Right cardiac atrium (tissue), 5 donors: ENCODE data around the gene TLL1. TPM values are rescaled to one million over a fixed set of nuclear protein-coding genes. Genes with fewer than 3 reads are reported as not detected.

Experiments used
- ATAC-seq, 2 donors: fragments of 200-7000 bp; cut with Tn5 transposase; one replicate each; pipeline versions ENCODE4 v1.8.0 to v1.9.1; 2020; ENCODE audit warnings: moderate library complexity in 2 of 2, mild to moderate bottlenecking in 1 of 2
- DNase-seq, 3 donors: peaks; one replicate each; pipeline ENCODE4 v3.0.0-alpha.2; 2020
- H3K27ac ChIP-seq: one replicate; pipeline ENCODE4 v1.5.1; 2013; ENCODE audit warnings: mild to moderate bottlenecking, low read length, control low read depth, moderate library complexity
- H3K27me3 ChIP-seq: one replicate; pipeline ENCODE4 v1.6.1; 2013; ENCODE audit not compliant: control insufficient read depth, insufficient read depth
- H3K4me1 ChIP-seq: one replicate; pipeline ENCODE4 v1.6.1; 2013; ENCODE audit warnings: low read length; ENCODE audit not compliant: control insufficient read depth, insufficient read depth
- H3K4me3 ChIP-seq: one replicate; pipeline ENCODE4 v1.5.1; 2013; ENCODE audit warnings: low read length, control low read depth
- H3K9me3 ChIP-seq: one replicate; pipeline ENCODE4 v1.6.1; 2013; ENCODE audit warnings: low read length; ENCODE audit not compliant: control insufficient read depth
- WGBS: extraction: QIAGEN DNeasy Blood & Tissue Kit; methylation state at CpG from one replicate; pipeline ENCODE4 v1.1.7; 2013; 5-methylcytosine and 5-hydroxymethylcytosine counted together
- intact Hi-C, 4 donors: fragments of 100-400 bp; cut with DNase I; formaldehyde crosslinking; loops; one replicate each; pipeline versions ENCODE4 v1.11.0 to v1.14.0; 2022 to 2023
- polyA plus RNA-seq: library from polyadenylated mRNA; stranded (reverse); fragments of 200-250 nt; gene quantifications from one replicate; pipeline ENCODE4 v1.2.3, GENCODE V29; 2013
- total RNA-seq, 4 donors: library from RNA; stranded (reverse); fragmentation: NEBNext Ultra II Directional; extraction: Animal tissue kit (Norgen Biotek cat#: 25700); gene quantifications; one replicate each; pipeline ENCODE4 v1.2.1, GENCODE V29; 2021
- donor health status: healthy with polysubstance abuse.
- donor health status: DM: no; HTN: yes; CAD: no.
- donor health status: DM: no; HTN: no; CAD: no.
- donor health status: DM: no; HTN: yes; CAD: no; lungs with severe emphysema.
- donor health status: DM: yes; HTN: yes; CAD: no.

TLL1 gene
- total and polyA plus RNA-seq, 5 donors = 0.52 to 6.0 (median 3.3) TPM

- DNase-seq (no peak), ATAC-seq (no peak)
- WGBS = 92% methylated on average over 1 of the region's 1 CpG
- no peaks in the 10 kb centered on the region for H3K4me1 ChIP-seq
- intact Hi-C loops = no loop called here
- no peaks in the 10 kb centered on the region for H3K9me3 ChIP-seq
- H3K27me3 ChIP-seq = no peaks in the 10 kb centered on the region
- no peak overlapping the region for H3K27ac ChIP-seq
- no peak overlapping the region for H3K4me3 ChIP-seq
Measured at GRCh38 chr4:165972747-165973146, 99.7 kb downstream of the TLL1 start.

GRCh38 chr4:165982934-165983333, 109.9 kb downstream of the TLL1 start:
- Histone ChIP-seq H3K4me1 (no peaks in the 10 kb centered on the region), H3K9me3 (no peaks in the 10 kb centered on the region), H3K4me3 (no peak overlapping the region), H3K27me3 (no peaks in the 10 kb centered on the region), H3K27ac (no peak overlapping the region)
- ATAC-seq (no peak), DNase-seq (no peak)
- intact Hi-C loops = no loop called here
- WGBS = 85% methylated on average over 3 of the region's 3 CpGs

GRCh38 chr4:165986956-165987698, 114.1 kb downstream of the TLL1 start:
- intact Hi-C loops = no loop called here
- DNase-seq (no peak), ATAC-seq (no peak)
- H3K4me1 ChIP-seq = no peaks in the 10 kb centered on the region
- no peaks in the 10 kb centered on the region for H3K27me3 ChIP-seq
- no peak overlapping the region for H3K4me3 ChIP-seq
- no peak overlapping the region for H3K27ac ChIP-seq
- no peaks in the 10 kb centered on the region for H3K9me3 ChIP-seq
- WGBS = 78% methylated on average over 5 of the region's 5 CpGs

GRCh38 chr4:165991325-165992180, 118.5 kb downstream of the TLL1 start:
- WGBS = 84% methylated on average over 4 of the region's 4 CpGs
- intact Hi-C loops = no loop called here
- H3K4me1 ChIP-seq = no peaks in the 10 kb centered on the region
- no peak overlapping the region for H3K27ac ChIP-seq
- no peaks in the 10 kb centered on the region for H3K9me3 ChIP-seq
- DNase-seq (no peak), ATAC-seq (no peak)
- no peaks in the 10 kb centered on the region for H3K27me3 ChIP-seq
- H3K4me3 ChIP-seq = no peak overlapping the region

- H3K4me3 ChIP-seq = no peak overlapping the region
- 61% methylated on average over 1 of the region's 1 CpG for WGBS
- ATAC-seq (no peak), DNase-seq (no peak)
- no peaks in the 10 kb centered on the region for H3K27me3 ChIP-seq
- intact Hi-C loops = no loop called here
- no peaks in the 10 kb centered on the region for H3K4me1 ChIP-seq
- H3K27ac ChIP-seq = no peak overlapping the region
- H3K9me3 ChIP-seq = no peaks in the 10 kb centered on the region
Measured at GRCh38 chr4:165992283-165992682, 119.2 kb downstream of the TLL1 start.

- WGBS = 31% methylated on average over 1 of the region's 1 CpG
- intact Hi-C loops = no loop called here
- Histone ChIP-seq H3K9me3 (no peaks in the 10 kb centered on the region), H3K4me3 (no peak overlapping the region), H3K27ac (no peak overlapping the region), H3K4me1 (no peaks in the 10 kb centered on the region), H3K27me3 (no peaks in the 10 kb centered on the region)
- no peak for ATAC-seq
- no peak for DNase-seq
Measured at GRCh38 chr4:165994701-165995100, 121.7 kb downstream of the TLL1 start.

- Histone ChIP-seq H3K27ac (no peak overlapping the region), H3K4me1 (no peaks in the 10 kb centered on the region), H3K4me3 (no peak overlapping the region), H3K27me3 (no peaks in the 10 kb centered on the region), H3K9me3 (no peaks in the 10 kb centered on the region)
- intact Hi-C loops = no loop called here
- WGBS = 89% methylated on average over 2 of the region's 2 CpGs
- ATAC-seq (no peak), DNase-seq (no peak)
Measured at GRCh38 chr4:166003811-166004210, 130.8 kb downstream of the TLL1 start.

- Histone ChIP-seq H3K27me3 (no peaks in the 10 kb centered on the region), H3K4me3 (no peak overlapping the region), H3K27ac (no peak overlapping the region), H3K9me3 (no peaks in the 10 kb centered on the region), H3K4me1 (no peaks in the 10 kb centered on the region)
- 92% methylated on average over 2 of the region's 2 CpGs for WGBS
- ATAC-seq = no peak
- intact Hi-C loops = no loop called here
- DNase-seq = no peak
Measured at GRCh38 chr4:166006217-166006616, 133.2 kb downstream of the TLL1 start.

- 68% methylated on average over 1 of the region's 1 CpG for WGBS
- Histone ChIP-seq H3K4me1 (no peaks in the 10 kb centered on the region), H3K27ac (no peak overlapping the region), H3K9me3 (no peaks in the 10 kb centered on the region), H3K4me3 (no peak overlapping the region), H3K27me3 (no peaks in the 10 kb centered on the region)
- intact Hi-C loops = no loop called here
- no peak for DNase-seq
- ATAC-seq = no peak
Measured at GRCh38 chr4:166008510-166008909, 135.5 kb downstream of the TLL1 start.

- ATAC-seq (no peak), DNase-seq (no peak)
- Histone ChIP-seq H3K4me3 (no peak overlapping the region), H3K27ac (no peak overlapping the region), H3K9me3 (no peaks in the 10 kb centered on the region), H3K4me1 (no peaks in the 10 kb centered on the region), H3K27me3 (no peaks in the 10 kb centered on the region)
- intact Hi-C loops = no loop called here
- 72% methylated on average over 2 of the region's 2 CpGs for WGBS
Measured at GRCh38 chr4:166012129-166013030, 139.3 kb downstream of the TLL1 start.

GRCh38 chr4:166014411-166014810, 141.4 kb downstream of the TLL1 start:
- Histone ChIP-seq H3K27me3 (no peaks in the 10 kb centered on the region), H3K4me3 (no peak overlapping the region), H3K9me3 (no peaks in the 10 kb centered on the region), H3K27ac (no peak overlapping the region), H3K4me1 (no peaks in the 10 kb centered on the region)
- 92% methylated on average over 6 of the region's 6 CpGs for WGBS
- ATAC-seq = no peak
- DNase-seq = no peak
- intact Hi-C loops = no loop called here
